K562 (cell line): Measurements from ENCODE around the gene NLK. TPM values are rescaled to one million over a fixed set of nuclear protein-coding genes. Genes with fewer than 3 reads are reported as not detected.

Experiments
- ATF3 ChIP-seq, 2 experiments: fragments of 450-650 bp in 1 of 2; sonication (generic) in 1 of 2; formaldehyde crosslinking in 1 of 2; IDR thresholded peaks in 1 of 2; conservative IDR thresholded peaks in 1 of 2; 2 replicates each; pipeline versions ENCODE4 v1.6.1 to v1.8.1; 2016 to 2023; ENCODE audit warnings: mild to moderate bottlenecking in 2 of 2, moderate library complexity in 2 of 2, inconsistent platforms in 1 of 2, missing genetic modification reagents in 1 of 2
- DPF2 ChIP-seq: fragments of 450-650 bp; IDR thresholded peaks from 2 replicates; pipeline ENCODE4 v1.6.1; 2016
- GTF2F1 ChIP-seq: IDR thresholded peaks from 2 replicates; pipeline ENCODE4 v1.6.1; 2011; ENCODE audit warnings: low read depth, low read length, improper control_type of control experiment
- NCOR1 ChIP-seq: fragments of 450-650 bp; IDR thresholded peaks from 2 replicates; pipeline ENCODE4 v1.6.1; 2016; ENCODE audit warnings: mild to moderate bottlenecking, moderate library complexity
- PML ChIP-seq: IDR thresholded peaks from 2 replicates; pipeline ENCODE4 v1.6.1; 2012; ENCODE audit warnings: low read length, inconsistent platforms
- POLR2A ChIP-seq: fragments of 450-650 bp; conservative IDR thresholded peaks from 2 replicates; pipeline ENCODE4 v1.6.1; 2016
- POLR2AphosphoS5 ChIP-seq: IDR thresholded peaks from 2 replicates; pipeline ENCODE4 v1.6.1; 2011; ENCODE audit warnings: mild to moderate bottlenecking, low read depth, low read length, moderate library complexity; ENCODE audit not compliant: control insufficient read depth, insufficient read depth
- POLR2H ChIP-seq: IDR thresholded peaks from 2 replicates; pipeline ENCODE4 v1.6.1; 2016; ENCODE audit warnings: missing genetic modification characterization, low read depth, mild to moderate bottlenecking, control low read depth, missing compliant biosample characterization, moderate library complexity
- POLR3A ChIP-seq: IDR thresholded peaks from 2 replicates; pipeline ENCODE4 v1.6.1; 2011; ENCODE audit warnings: borderline replicate concordance, mild to moderate bottlenecking, moderate library complexity; ENCODE audit not compliant: insufficient read length, insufficient read depth; ENCODE audit errors: extremely low read depth
- PPARD ChIP-seq: fragments of 250-450 bp; sonication (Bioruptor Pico); IDR thresholded peaks from 2 replicates; pipeline ENCODE4 v1.8.0; 2022; ENCODE audit warnings: inconsistent platforms, mild to moderate bottlenecking, moderate library complexity
- PYGO2 ChIP-seq: fragments of 450-650 bp; IDR thresholded peaks from 2 replicates; pipeline ENCODE4 v1.6.1; 2016; ENCODE audit warnings: mild to moderate bottlenecking, missing genetic modification characterization, moderate library complexity, missing compliant biosample characterization
- RB1 ChIP-seq: fragments of 450-650 bp; IDR thresholded peaks from 2 replicates; pipeline ENCODE4 v1.6.1; 2017; ENCODE audit warnings: low read depth, mild to moderate bottlenecking
- SUPT5H ChIP-seq: fragments of 450-650 bp; IDR thresholded peaks from 2 replicates; pipeline ENCODE4 v1.6.1; 2016
- THRAP3 ChIP-seq: fragments of 450-650 bp; IDR thresholded peaks from 2 replicates; pipeline ENCODE4 v1.6.1; 2016; ENCODE audit warnings: mild to moderate bottlenecking, inconsistent platforms, borderline replicate concordance
- ZBED1 ChIP-seq: IDR thresholded peaks from 2 replicates; pipeline ENCODE4 v1.6.1; 2014
- ZC3H8 ChIP-seq: fragments of 450-650 bp; IDR thresholded peaks from 2 replicates; pipeline ENCODE4 v1.6.1; 2017
- ZFP91 ChIP-seq: sonication (generic); formaldehyde crosslinking; IDR thresholded peaks from 2 replicates; pipeline ENCODE4 v1.8.0; 2022; ENCODE audit warnings: mild to moderate bottlenecking, missing genetic modification reagents
- ZNF184 ChIP-seq: sonication (generic); formaldehyde crosslinking; IDR thresholded peaks from 2 replicates; pipeline ENCODE4 v1.5.0; 2020; ENCODE audit warnings: missing genetic modification reagents
- polyA plus RNA-seq, 8 experiments: library from polyadenylated mRNA; depleted of rRNA in 4 of 8; stranded (reverse) in 5 of 8; unstranded in 3 of 8; fragments of >200 nt; fragmentation: Nextera tagmentation in 2 of 8; fragmentation: Illumina TruSeq in 1 of 8; extraction: Ambion mirVana in 2 of 8; extraction: Trizol in 1 of 8; gene quantifications; 2 replicates each; pipeline versions ENCODE4 v1.2.1 to v1.2.3, GENCODE V29; 2011 to 2014; ENCODE audit warnings: inconsistent platforms in 1 of 8, missing spikeins in 1 of 8
- total RNA-seq, 7 experiments: library from RNA; depleted of rRNA in 6 of 7; stranded (reverse); fragments of >200 nt in 6 of 7; fragmentation: Illumina TruSeq in 2 of 7; extraction: Trizol in 2 of 7; gene quantifications; 2 replicates each; pipeline versions ENCODE4 v1.2.1 to v1.2.3, GENCODE V29; 2011 to 2021; ENCODE audit warnings: low replicate concordance in 1 of 7
- TF ChIP-seq, protein P1 (sequence below): fragments of 450-650 bp; IDR thresholded peaks from 2 replicates; pipeline ENCODE4 v1.6.1; 2016
- TF ChIP-seq, protein P2 (sequence below): IDR thresholded peaks from 2 replicates; pipeline ENCODE4 v1.6.1; 2011; ENCODE audit not compliant: insufficient read length; ENCODE audit errors: extremely low read depth
- TF ChIP-seq, protein P3 (sequence below): fragments of 250-450 bp; sonication (Bioruptor Pico); IDR thresholded peaks from 2 replicates; pipeline ENCODE4 v1.8.0; 2021; ENCODE audit warnings: moderate library complexity, mild to moderate bottlenecking, inconsistent platforms
- TF ChIP-seq, protein P4 (sequence below): fragments of 450-650 bp; formaldehyde crosslinking; IDR thresholded peaks from 2 replicates; pipeline ENCODE4 v1.4.0; 2020; ENCODE audit warnings: mild to moderate bottlenecking

Gene NLK
- total and polyA plus RNA-seq, 9 of the 15 experiments (the other 6 are each of a cell fraction or from before 2014, with no cell fraction given): 10.9 to 59.6 (median 26.7) TPM

- TF ChIP-seq POLR2H: peak; percentile 55
- TF ChIP-seq ZBED1: peak; percentile 26; the same call in 1 of the 2 replicates
- TF ChIP-seq RB1: no peak
- peak; percentile 35 for TF ChIP-seq POLR3A
- TF ChIP-seq PPARD (CRISPR knock-in tag): no peak
- no peak for TF ChIP-seq PYGO2 (tag)
- TF ChIP-seq, protein P1, sequence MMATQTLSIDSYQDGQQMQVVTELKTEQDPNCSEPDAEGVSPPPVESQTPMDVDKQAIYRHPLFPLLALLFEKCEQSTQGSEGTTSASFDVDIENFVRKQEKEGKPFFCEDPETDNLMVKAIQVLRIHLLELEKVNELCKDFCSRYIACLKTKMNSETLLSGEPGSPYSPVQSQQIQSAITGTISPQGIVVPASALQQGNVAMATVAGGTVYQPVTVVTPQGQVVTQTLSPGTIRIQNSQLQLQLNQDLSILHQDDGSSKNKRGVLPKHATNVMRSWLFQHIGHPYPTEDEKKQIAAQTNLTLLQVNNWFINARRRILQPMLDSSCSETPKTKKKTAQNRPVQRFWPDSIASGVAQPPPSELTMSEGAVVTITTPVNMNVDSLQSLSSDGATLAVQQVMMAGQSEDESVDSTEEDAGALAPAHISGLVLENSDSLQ: no peak
- peak; percentile 57 for TF ChIP-seq SUPT5H
- peak; percentile 94 for TF ChIP-seq PML
- no peak for TF ChIP-seq DPF2
- 0 out of 2 replicates have a peak, but pooled peaks have one; percentile 43 for TF ChIP-seq GTF2F1
- TF ChIP-seq NCOR1: peak; percentile 20; the same call in 1 of the 2 replicates
- no peak for TF ChIP-seq ZFP91 (CRISPR knock-in tag)
- TF ChIP-seq ATF3 (IDR thresholded peaks at IDR 0.05): peak; percentile 21; the same call in 1 of the 2 replicates
- no peak for TF ChIP-seq ATF3 (CRISPR knock-in tag; conservative IDR thresholded peaks at IDR 0.05)
- no peak for TF ChIP-seq ZNF184 (CRISPR knock-in tag)
- TF ChIP-seq POLR2AphosphoS5: peak; percentile 85
- TF ChIP-seq ZC3H8: 0 out of 2 replicates have a peak, but pooled peaks have one; percentile 82
- TF ChIP-seq, protein P2, sequence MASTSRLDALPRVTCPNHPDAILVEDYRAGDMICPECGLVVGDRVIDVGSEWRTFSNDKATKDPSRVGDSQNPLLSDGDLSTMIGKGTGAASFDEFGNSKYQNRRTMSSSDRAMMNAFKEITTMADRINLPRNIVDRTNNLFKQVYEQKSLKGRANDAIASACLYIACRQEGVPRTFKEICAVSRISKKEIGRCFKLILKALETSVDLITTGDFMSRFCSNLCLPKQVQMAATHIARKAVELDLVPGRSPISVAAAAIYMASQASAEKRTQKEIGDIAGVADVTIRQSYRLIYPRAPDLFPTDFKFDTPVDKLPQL: peak; percentile 88
- TF ChIP-seq THRAP3: no peak
- TF ChIP-seq, protein P3, sequence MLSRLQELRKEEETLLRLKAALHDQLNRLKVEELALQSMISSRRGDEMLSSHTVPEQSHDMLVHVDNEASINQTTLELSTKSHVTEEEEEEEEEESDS (CRISPR knock-in tag): 0 out of 2 replicates have a peak, but pooled peaks have one; percentile 50
- TF ChIP-seq POLR2A: peak; percentile 89
- TF ChIP-seq, protein P4, sequence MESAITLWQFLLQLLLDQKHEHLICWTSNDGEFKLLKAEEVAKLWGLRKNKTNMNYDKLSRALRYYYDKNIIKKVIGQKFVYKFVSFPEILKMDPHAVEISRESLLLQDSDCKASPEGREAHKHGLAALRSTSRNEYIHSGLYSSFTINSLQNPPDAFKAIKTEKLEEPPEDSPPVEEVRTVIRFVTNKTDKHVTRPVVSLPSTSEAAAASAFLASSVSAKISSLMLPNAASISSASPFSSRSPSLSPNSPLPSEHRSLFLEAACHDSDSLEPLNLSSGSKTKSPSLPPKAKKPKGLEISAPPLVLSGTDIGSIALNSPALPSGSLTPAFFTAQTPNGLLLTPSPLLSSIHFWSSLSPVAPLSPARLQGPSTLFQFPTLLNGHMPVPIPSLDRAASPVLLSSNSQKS (CRISPR knock-in tag): no peak
- TF ChIP-seq, all 486 proteins: peak for 21
Measured at GRCh38 chr17:28093999-28094716, 51.7 kb downstream of the NLK start (continued).
